ENCODE results near the gene EGFLAM.

Gene EGFLAM

DNA sequence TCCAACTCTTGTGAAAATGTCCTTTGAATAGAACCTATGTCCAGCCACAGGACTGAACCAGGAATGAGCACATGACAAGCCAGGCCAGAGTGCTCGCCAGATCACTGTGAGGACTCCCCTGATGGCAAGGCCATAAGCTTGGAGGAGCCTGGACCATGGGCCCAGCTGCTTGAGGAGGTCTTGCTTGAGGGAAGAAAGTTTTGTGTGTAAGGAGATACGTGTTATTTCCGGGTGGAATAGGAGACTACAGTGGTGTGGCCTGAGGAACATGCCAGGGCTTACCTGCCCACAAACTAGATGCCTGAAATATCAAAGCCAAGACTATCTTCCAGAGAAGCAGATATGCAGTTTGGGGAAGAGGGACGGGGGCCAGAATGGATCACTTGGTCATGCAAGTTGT is 213.3 kb downstream of the EGFLAM start:
- Histone ChIP-seq H3K27me3 (replicated peaks in 2 of 5; ENCODE audit: control insufficient read depth in 4 of 5, insufficient read depth in 5 of 5, low read length in 4 of 5) (peaks cover 8 to 91% (median 31%) of the 10 kb centered on the region in 5 experiments), H3K27ac (ENCODE audit: insufficient read depth in 1 of 2, low read depth in 1 of 2, low read length in 2 of 2, poor library complexity in 1 of 2, severe bottlenecking in 2 of 2) (no peak overlapping the region), H3K36me3 (ENCODE audit: control insufficient read depth in 4 of 4, insufficient read depth in 4 of 4, low read length in 3 of 4) (no peaks in the 10 kb centered on the region), H3K9me3 (ENCODE audit: control extremely low read depth in 1 of 5, control insufficient read depth in 4 of 5, insufficient read depth in 2 of 5, low read depth in 1 of 5, low read length in 4 of 5) (no peaks in the 10 kb centered on the region), H3K4me3 (ENCODE audit: control insufficient read depth in 1 of 7, extremely low read depth in 1 of 7, insufficient read depth in 4 of 7, low read depth in 2 of 7, low read length in 6 of 7) (no peak overlapping the region), H3K4me1 (ENCODE audit: control extremely low read depth in 1 of 4, control insufficient read depth in 4 of 4, insufficient read depth in 4 of 4, low read length in 3 of 4) (no peaks in the 10 kb centered on the region)
- WGBS (ENCODE audit: insufficient coverage), result 98% methylated on average over 4 of the region's 4 CpGs
- DNase-seq, result no peak
- ChIA-PET POLR2A (no interaction called here), CTCF (interaction anchor here (0.9 to 1.4 kb wide), 2 partner anchors 12 to 30 kb away, joined by 3 read pairs; no protein-coding TSS in a partner anchor)

DNA sequence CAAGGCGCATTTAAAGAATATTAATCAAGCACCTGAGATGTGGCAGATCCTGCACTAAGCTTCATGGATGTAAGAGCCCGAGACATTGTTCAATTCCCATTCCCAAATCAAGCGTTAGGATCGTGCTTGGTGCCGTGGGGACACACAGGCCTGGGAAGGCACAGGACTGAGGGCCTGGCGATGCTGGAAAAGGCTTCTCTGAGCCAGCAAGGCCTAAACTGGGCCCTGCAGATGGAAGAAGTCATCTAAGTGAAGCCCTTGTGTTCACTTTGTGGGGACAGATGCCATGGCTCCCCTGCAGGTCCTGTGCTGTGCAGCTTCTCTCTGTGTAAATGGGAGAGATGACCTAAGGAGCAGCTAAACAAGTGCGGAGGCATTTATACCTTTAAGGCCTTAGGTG is 214.2 kb downstream of the EGFLAM start:
- H3K9me3 ChIP-seq (ENCODE audit: control extremely low read depth in 1 of 5, control insufficient read depth in 4 of 5, insufficient read depth in 2 of 5, low read depth in 1 of 5, low read length in 4 of 5), result no peaks in the 10 kb centered on the region
- ChIA-PET POLR2A (no interaction called here), CTCF (interaction anchor here (0.9 to 1.4 kb wide), 2 partner anchors 11 to 31 kb away, joined by 3 read pairs; no protein-coding TSS in a partner anchor)
- peaks cover 11 to 86% (median 33%) of the 10 kb centered on the region in 5 experiments for H3K27me3 ChIP-seq (replicated peaks in 2 of 5; ENCODE audit: control insufficient read depth in 4 of 5, insufficient read depth in 5 of 5, low read length in 4 of 5)
- 88% methylated on average over 6 of the region's 7 CpGs for WGBS (ENCODE audit: insufficient coverage)
- no peak for DNase-seq
- H3K36me3 ChIP-seq (ENCODE audit: control insufficient read depth in 4 of 4, insufficient read depth in 4 of 4, low read length in 3 of 4), result no peaks in the 10 kb centered on the region
- H3K4me3 ChIP-seq (ENCODE audit: control insufficient read depth in 1 of 7, extremely low read depth in 1 of 7, insufficient read depth in 4 of 7, low read depth in 2 of 7, low read length in 6 of 7), result no peak overlapping the region
- H3K4me1 ChIP-seq (ENCODE audit: control extremely low read depth in 1 of 4, control insufficient read depth in 4 of 4, insufficient read depth in 4 of 4, low read length in 3 of 4), result no peaks in the 10 kb centered on the region
- no peak overlapping the region for H3K27ac ChIP-seq (ENCODE audit: insufficient read depth in 1 of 2, low read depth in 1 of 2, low read length in 2 of 2, poor library complexity in 1 of 2, severe bottlenecking in 2 of 2)

GRCh38 chr5:38473008-38473407 is 214.6 kb downstream of the EGFLAM start:
- H3K36me3 ChIP-seq (ENCODE audit: control insufficient read depth in 4 of 4, insufficient read depth in 4 of 4, low read length in 3 of 4), result no peaks in the 10 kb centered on the region
- DNase-seq, result no peak
- POLR2A ChIA-PET, result no interaction called here
- H3K9me3 ChIP-seq (ENCODE audit: control extremely low read depth in 1 of 5, control insufficient read depth in 4 of 5, insufficient read depth in 2 of 5, low read depth in 1 of 5, low read length in 4 of 5), result no peaks in the 10 kb centered on the region
- 36% methylated on average over 8 of the region's 8 CpGs for WGBS (ENCODE audit: insufficient coverage)
- H3K27ac ChIP-seq (ENCODE audit: insufficient read depth in 1 of 2, low read depth in 1 of 2, low read length in 2 of 2, poor library complexity in 1 of 2, severe bottlenecking in 2 of 2), result no peak overlapping the region
- no peaks in the 10 kb centered on the region for H3K4me1 ChIP-seq (ENCODE audit: control extremely low read depth in 1 of 4, control insufficient read depth in 4 of 4, insufficient read depth in 4 of 4, low read length in 3 of 4)
- H3K4me3 ChIP-seq (ENCODE audit: control insufficient read depth in 1 of 7, extremely low read depth in 1 of 7, insufficient read depth in 4 of 7, low read depth in 2 of 7, low read length in 6 of 7), result no peak overlapping the region
- CTCF ChIA-PET, result interaction anchor here (1.3 kb wide), 1 partner anchor 31 kb away, joined by 5 read pairs; no protein-coding TSS in a partner anchor
- peaks cover 13 to 85% (median 31%) of the 10 kb centered on the region in 5 experiments for H3K27me3 ChIP-seq (replicated peaks in 2 of 5; ENCODE audit: control insufficient read depth in 4 of 5, insufficient read depth in 5 of 5, low read length in 4 of 5)

DNA sequence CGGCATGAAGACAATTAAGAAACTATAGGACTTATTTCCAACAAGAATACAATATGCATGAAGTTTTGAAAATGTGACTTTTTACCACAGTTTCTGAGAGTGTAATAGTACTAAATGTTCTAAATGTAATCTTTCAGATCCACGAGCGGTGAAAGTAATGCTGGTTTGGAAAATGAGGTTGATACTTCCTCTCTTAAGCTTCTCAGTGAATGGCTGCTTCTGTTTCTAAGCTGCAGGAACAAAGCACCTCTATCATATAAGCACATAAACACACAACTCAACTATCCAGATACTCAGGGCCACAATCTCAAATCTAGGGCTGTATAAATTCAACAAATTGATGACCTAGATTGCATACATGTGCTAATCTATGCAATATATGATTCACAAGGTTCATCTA is 219.8 kb downstream of the EGFLAM start:
- no CpG with 5 or more reads among the region's 3 CpGs for WGBS (ENCODE audit: insufficient coverage)
- ChIA-PET POLR2A (no interaction called here), CTCF (interaction anchor here (1.4 to 1.5 kb wide), 2 partner anchors 9 to 36 kb away, joined by 4 to 6 read pairs; no protein-coding TSS in a partner anchor)
- no peaks in the 10 kb centered on the region for H3K4me1 ChIP-seq (ENCODE audit: control extremely low read depth in 1 of 4, control insufficient read depth in 4 of 4, insufficient read depth in 4 of 4, low read length in 3 of 4)
- peak in 2 of 3 donors; percentile 15 to 21 for DNase-seq
- H3K36me3 ChIP-seq (ENCODE audit: control insufficient read depth in 4 of 4, insufficient read depth in 4 of 4, low read length in 3 of 4), result no peaks in the 10 kb centered on the region
- no peak overlapping the region for H3K27ac ChIP-seq (ENCODE audit: insufficient read depth in 1 of 2, low read depth in 1 of 2, low read length in 2 of 2, poor library complexity in 1 of 2, severe bottlenecking in 2 of 2)
- H3K4me3 ChIP-seq (ENCODE audit: control insufficient read depth in 1 of 7, extremely low read depth in 1 of 7, insufficient read depth in 4 of 7, low read depth in 2 of 7, low read length in 6 of 7), result no peak overlapping the region
- H3K9me3 ChIP-seq (ENCODE audit: control extremely low read depth in 1 of 5, control insufficient read depth in 4 of 5, insufficient read depth in 2 of 5, low read depth in 1 of 5, low read length in 4 of 5), result no peaks in the 10 kb centered on the region
- H3K27me3 ChIP-seq (replicated peaks in 2 of 5; ENCODE audit: control insufficient read depth in 4 of 5, insufficient read depth in 5 of 5, low read length in 4 of 5), result peaks cover 20 to 78% (median 34%) of the 10 kb centered on the region in 5 experiments

DNA sequence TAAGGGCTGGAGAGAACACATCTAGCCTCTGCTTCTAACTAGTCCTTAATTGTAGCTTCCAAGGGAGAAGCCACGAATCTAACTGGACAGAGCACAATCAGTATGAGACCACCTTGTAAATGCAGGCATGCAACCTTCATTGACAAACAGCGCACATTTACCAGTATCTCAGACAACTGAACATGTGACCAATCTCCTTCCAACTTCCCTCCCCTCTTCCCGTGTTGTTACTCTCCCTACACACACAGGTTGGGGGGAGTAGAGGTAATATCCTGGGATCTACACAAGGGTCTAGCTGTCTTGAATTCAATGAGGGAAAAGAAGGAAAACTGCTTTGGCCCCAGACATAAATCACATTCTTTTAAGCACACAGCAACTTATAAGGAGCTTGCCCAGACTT is 220.5 kb downstream of the EGFLAM start:
- 85% methylated on average over 2 of the region's 3 CpGs for WGBS (ENCODE audit: insufficient coverage)
- Histone ChIP-seq H3K9me3 (ENCODE audit: control extremely low read depth in 1 of 5, control insufficient read depth in 4 of 5, insufficient read depth in 2 of 5, low read depth in 1 of 5, low read length in 4 of 5) (no peaks in the 10 kb centered on the region), H3K36me3 (ENCODE audit: control insufficient read depth in 4 of 4, insufficient read depth in 4 of 4, low read length in 3 of 4) (no peaks in the 10 kb centered on the region), H3K27me3 (replicated peaks in 2 of 5; ENCODE audit: control insufficient read depth in 4 of 5, insufficient read depth in 5 of 5, low read length in 4 of 5) (peaks cover 20 to 75% (median 38%) of the 10 kb centered on the region in 5 experiments), H3K4me3 (ENCODE audit: control insufficient read depth in 1 of 7, extremely low read depth in 1 of 7, insufficient read depth in 4 of 7, low read depth in 2 of 7, low read length in 6 of 7) (no peak overlapping the region), H3K4me1 (ENCODE audit: control extremely low read depth in 1 of 4, control insufficient read depth in 4 of 4, insufficient read depth in 4 of 4, low read length in 3 of 4) (no peaks in the 10 kb centered on the region), H3K27ac (ENCODE audit: insufficient read depth in 1 of 2, low read depth in 1 of 2, low read length in 2 of 2, poor library complexity in 1 of 2, severe bottlenecking in 2 of 2) (no peak overlapping the region)
- POLR2A ChIA-PET, result no interaction called here
- CTCF ChIA-PET, result interaction anchor here (1.3 to 1.4 kb wide), 2 partner anchors 11 to 36 kb away, joined by 4 to 6 read pairs; no protein-coding TSS in a partner anchor
- no peak for DNase-seq

DNA sequence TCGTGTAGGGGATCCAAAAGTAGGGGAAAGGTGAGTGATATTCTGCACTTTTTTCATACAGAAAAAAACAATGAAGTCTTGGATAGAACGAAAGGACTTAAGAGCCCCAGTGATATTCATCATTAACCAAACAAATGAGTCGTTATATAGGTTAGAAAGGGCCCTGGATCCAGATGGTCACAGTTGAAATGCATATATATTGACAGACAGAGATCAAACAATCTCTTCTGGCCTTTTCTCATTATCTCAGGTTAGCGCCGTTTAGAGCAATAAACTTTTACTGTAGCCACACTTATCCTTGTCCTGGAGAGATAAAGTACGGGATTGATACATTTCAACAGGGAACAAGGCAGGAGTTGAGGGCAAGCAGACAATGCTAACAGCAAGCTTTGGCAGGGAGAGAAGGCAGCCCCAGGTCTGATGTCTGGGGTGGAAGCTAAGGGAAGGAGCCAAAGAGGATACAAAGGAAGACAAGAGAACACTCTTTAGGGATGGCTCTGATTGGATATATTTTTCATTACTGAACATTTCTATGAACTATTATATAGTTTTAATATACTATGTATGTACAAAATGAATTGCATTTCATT is 221.1 kb downstream of the EGFLAM start:
- ChIA-PET CTCF (interaction anchor here (1.3 kb wide), 1 partner anchor 11 kb away, joined by 4 read pairs; no protein-coding TSS in a partner anchor), POLR2A (no interaction called here)
- Histone ChIP-seq H3K27me3 (replicated peaks in 2 of 5; ENCODE audit: control insufficient read depth in 4 of 5, insufficient read depth in 5 of 5, low read length in 4 of 5) (peaks cover 20 to 74% (median 39%) of the 10 kb centered on the region in 5 experiments), H3K4me1 (ENCODE audit: control extremely low read depth in 1 of 4, control insufficient read depth in 4 of 4, insufficient read depth in 4 of 4, low read length in 3 of 4) (no peaks in the 10 kb centered on the region), H3K36me3 (ENCODE audit: control insufficient read depth in 4 of 4, insufficient read depth in 4 of 4, low read length in 3 of 4) (no peaks in the 10 kb centered on the region), H3K4me3 (ENCODE audit: control insufficient read depth in 1 of 7, extremely low read depth in 1 of 7, insufficient read depth in 4 of 7, low read depth in 2 of 7, low read length in 6 of 7) (no peak overlapping the region), H3K9me3 (ENCODE audit: control extremely low read depth in 1 of 5, control insufficient read depth in 4 of 5, insufficient read depth in 2 of 5, low read depth in 1 of 5, low read length in 4 of 5) (no peaks in the 10 kb centered on the region), H3K27ac (ENCODE audit: insufficient read depth in 1 of 2, low read depth in 1 of 2, low read length in 2 of 2, poor library complexity in 1 of 2, severe bottlenecking in 2 of 2) (no peak overlapping the region)
- 48% methylated on average over 3 of the region's 6 CpGs for WGBS (ENCODE audit: insufficient coverage)
- DNase-seq, result no peak

DNA sequence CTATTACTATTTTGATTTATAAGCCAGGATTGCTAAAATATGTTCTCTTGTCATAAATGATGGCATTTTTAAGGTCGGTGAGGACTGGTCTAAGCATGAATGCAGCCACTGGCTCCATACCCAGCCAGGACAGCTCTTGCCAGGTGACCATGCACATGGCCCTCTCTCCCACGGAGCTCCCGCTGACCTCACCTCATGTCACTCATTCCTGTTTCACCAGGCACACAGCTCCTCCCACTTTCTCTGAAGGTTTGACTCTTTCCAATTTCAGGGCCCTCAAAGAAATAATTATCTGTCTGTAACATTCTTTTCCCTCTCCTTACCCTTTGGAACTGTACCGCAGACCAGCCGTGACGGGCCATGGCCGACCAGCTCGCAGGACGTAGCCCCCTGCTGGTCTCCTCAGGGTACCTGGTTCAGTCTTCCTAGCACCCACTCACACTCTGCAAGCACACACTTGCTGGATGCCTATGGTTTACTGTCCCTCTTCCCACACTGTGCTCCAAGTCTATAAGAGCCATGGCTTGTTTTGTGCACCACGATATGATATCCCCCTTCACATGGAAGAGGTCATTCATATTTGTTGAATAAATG is 225.5 kb downstream of the EGFLAM start:
- no peaks in the 10 kb centered on the region for H3K9me3 ChIP-seq (ENCODE audit: control extremely low read depth in 1 of 5, control insufficient read depth in 4 of 5, insufficient read depth in 2 of 5, low read depth in 1 of 5, low read length in 4 of 5)
- 92% methylated on average over 9 of the region's 10 CpGs for WGBS (ENCODE audit: insufficient coverage)
- no peak overlapping the region for H3K27ac ChIP-seq (ENCODE audit: insufficient read depth in 1 of 2, low read depth in 1 of 2, low read length in 2 of 2, poor library complexity in 1 of 2, severe bottlenecking in 2 of 2)
- no peaks in the 10 kb centered on the region for H3K36me3 ChIP-seq (ENCODE audit: control insufficient read depth in 4 of 4, insufficient read depth in 4 of 4, low read length in 3 of 4)
- ChIA-PET POLR2A (no interaction called here), CTCF (interaction anchor here (0.9 to 2.3 kb wide), 4 partner anchors 12 to 53 kb away, joined by 3 to 11 read pairs (median 3); no protein-coding TSS in a partner anchor)
- H3K4me3 ChIP-seq (ENCODE audit: control insufficient read depth in 1 of 7, extremely low read depth in 1 of 7, insufficient read depth in 4 of 7, low read depth in 2 of 7, low read length in 6 of 7), result no peak overlapping the region
- peaks cover 12 to 84% (median 49%) of the 10 kb centered on the region in 5 experiments for H3K27me3 ChIP-seq (replicated peaks in 2 of 5; ENCODE audit: control insufficient read depth in 4 of 5, insufficient read depth in 5 of 5, low read length in 4 of 5)
- no peaks in the 10 kb centered on the region for H3K4me1 ChIP-seq (ENCODE audit: control extremely low read depth in 1 of 4, control insufficient read depth in 4 of 4, insufficient read depth in 4 of 4, low read length in 3 of 4)
- DNase-seq, result peak in 1 of 3 donors; percentile 6
